22Rv1 (cell line): ENCODE measurements around the gene CEACAM1.
"Not testable (repeated sequence)": the region's sequence is repeated elsewhere in the genome, so short reads cannot be mapped to it uniquely, and the experiment has no call there.

Experiments
- H3K27ac ChIP-seq: fragments of 450-650 bp; 2 replicates; pipeline ENCODE4 v1.5.1; 2017
- ZFX ChIP-seq: fragments of 450-650 bp; IDR thresholded peaks from 2 replicates; pipeline ENCODE4 v1.6.1; 2017; ENCODE audit warnings: antibody characterized with exemption, borderline replicate concordance
- TF ChIP-seq, protein P1 (sequence below): fragments of 450-650 bp; IDR thresholded peaks from 2 replicates; pipeline ENCODE4 v1.5.1; 2017; ENCODE audit warnings: mild to moderate bottlenecking

Gene CEACAM1

DNA sequence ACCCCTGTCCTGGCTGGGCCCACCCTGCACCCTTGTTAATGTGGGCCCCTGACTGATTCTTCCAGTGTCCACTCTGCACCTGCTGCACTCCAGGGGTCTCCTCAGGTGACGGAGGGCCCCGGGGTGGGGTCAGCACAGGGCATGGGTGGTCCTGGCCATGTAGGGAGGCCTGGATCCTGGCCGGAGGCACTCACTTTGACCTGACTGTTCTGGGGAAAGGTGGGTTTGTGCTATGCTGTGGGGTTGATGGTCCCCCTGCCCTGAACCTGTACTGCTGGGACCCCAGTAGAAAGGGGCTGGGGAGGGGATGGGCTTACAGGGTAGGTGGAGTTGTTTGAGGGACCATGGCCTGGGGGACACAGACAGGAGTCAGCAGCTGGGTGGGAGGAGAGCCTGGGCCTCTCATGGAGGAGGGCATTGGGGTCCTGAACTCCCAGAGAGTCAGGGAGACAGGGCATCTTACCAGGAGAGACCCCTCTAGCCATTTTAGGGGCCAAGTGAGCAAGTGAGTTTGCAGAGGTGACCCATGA is 25.8 kb upstream of the CEACAM1 start:
- TF ChIP-seq ZFX, result no peak
- TF ChIP-seq, protein P1, sequence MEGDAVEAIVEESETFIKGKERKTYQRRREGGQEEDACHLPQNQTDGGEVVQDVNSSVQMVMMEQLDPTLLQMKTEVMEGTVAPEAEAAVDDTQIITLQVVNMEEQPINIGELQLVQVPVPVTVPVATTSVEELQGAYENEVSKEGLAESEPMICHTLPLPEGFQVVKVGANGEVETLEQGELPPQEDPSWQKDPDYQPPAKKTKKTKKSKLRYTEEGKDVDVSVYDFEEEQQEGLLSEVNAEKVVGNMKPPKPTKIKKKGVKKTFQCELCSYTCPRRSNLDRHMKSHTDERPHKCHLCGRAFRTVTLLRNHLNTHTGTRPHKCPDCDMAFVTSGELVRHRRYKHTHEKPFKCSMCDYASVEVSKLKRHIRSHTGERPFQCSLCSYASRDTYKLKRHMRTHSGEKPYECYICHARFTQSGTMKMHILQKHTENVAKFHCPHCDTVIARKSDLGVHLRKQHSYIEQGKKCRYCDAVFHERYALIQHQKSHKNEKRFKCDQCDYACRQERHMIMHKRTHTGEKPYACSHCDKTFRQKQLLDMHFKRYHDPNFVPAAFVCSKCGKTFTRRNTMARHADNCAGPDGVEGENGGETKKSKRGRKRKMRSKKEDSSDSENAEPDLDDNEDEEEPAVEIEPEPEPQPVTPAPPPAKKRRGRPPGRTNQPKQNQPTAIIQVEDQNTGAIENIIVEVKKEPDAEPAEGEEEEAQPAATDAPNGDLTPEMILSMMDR, result no peak

DNA sequence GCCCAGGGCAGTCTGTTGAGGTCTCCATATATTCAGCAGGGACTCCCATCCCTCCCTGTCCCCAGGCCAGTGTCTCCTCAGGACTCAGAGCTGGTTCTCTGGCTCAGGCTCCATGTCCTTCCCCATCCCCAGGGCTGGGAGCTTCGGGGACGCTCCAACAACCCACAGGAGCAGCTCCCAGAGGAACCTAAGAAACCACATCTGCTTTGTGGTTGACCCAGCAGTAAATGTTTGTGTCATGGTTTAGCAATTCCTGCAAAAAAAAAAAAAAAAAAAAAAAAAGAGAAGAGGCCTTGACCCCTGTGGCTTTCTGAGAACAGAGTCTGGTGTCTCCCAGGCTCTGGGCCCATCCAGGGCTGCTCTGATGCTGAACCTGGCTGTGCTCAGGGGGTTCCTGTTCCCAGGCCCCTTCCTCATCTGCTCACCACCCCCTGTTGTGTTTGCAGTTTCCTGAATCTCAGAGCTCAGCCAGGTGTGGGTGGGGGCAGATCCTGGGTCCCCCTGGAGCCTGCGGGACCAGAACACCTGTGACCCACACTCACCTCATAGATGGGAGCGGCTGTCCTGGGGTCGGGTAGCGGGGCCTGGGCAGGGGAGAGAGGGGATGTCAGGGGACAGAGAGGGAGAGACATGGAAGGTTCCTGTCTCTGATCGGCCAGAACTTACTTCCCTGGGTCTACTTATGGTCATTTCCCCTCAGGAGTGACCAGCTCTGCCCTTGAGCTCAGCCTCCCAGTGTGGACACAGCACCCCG is 25.2 kb upstream of the CEACAM1 start:
- no peak overlapping the region for H3K27ac ChIP-seq
- TF ChIP-seq, protein P1, result no peak
- no peak for TF ChIP-seq ZFX

More for the DNA sequence above, 25.8 kb upstream of the CEACAM1 start:
- H3K27ac ChIP-seq, result no peak overlapping the region

DNA sequence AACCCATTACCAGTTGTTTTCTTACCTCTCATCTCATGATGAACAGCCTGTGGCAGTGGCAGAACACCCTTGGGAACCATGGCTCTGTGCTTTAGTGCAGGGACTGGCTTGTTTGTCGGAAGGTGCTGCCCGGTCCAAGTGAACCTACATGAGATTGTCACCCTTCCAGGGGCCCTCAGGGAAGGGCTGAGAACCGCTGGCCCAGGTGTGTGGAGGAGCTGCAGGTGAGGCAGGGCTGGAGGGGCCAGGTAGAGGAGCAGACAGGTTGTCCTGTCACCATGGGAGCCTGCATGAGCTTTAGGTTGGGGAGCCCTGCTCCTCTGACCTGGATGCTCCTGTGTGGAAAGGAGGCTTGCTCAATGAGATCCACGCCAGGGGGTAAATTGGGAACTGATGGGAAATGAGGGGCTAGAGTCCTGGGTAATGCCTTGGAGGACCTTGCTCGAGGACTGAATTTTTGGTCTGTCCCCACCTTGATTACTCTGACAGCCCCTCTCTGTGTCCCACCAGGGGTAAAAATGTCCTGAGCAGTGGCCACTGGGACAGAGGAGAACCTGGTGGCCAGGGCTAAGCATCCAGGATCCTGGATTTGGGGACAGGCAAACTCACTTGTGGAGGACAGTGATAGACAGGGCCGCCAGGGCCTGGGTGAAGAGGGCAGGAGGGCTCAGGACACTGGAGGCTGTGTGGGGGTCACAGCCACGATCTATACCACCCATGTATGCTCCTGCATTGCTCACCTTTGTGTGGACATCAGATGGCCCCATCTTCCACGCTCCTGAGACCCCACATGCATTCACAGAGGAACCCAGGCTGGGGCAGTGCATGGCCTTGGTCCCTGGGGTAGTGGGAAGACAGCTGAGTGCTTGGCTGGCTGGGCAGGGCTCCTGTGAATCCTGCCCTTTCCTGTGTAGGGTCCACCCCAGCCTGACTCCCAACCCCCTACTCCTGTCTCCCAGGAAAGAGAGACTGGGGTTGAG is 24.1 kb upstream of the CEACAM1 start:
- no peak overlapping the region for H3K27ac ChIP-seq
- TF ChIP-seq, protein P1, result no peak
- TF ChIP-seq ZFX, result no peak

DNA sequence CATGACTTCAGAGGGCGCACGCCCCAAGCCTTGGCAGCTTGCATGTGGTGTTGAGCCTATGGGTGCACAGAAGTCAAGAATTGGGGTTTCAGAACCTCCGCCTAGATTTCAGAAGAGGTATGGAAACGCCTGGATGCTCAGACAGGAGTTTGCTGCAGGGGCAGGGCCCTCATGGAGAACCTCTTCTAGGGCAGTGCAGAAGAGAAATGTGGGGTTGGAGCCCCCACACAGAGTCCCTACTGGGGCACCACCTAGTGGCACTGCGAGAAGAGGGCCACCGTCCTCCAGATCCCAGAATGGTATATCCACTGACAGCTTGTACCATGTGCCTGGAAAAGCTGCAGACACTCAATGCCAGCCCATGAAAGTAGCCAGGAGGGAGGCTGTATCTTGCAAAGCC is 22.2 kb upstream of the CEACAM1 start:
- H3K27ac ChIP-seq, result not testable (repeated sequence)

DNA sequence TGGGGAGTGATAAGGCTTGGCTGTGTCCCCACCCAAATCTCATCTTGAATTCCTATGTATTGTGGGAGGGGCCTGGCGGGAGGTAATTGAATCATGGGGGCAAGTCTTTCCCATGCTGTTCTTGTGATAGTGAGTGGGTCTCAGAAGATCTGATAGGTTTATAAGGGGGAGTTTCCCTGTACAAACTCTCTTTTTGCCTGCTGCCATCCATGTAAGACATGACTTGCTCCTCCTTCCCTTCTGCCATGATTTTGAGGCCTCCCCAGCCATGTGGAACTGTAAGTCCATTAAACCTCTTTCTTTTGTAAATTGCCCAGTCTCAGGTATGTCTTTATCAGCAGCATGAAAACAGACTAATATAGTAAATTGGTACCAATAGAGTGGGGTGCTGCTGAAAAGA is 20.8 kb upstream of the CEACAM1 start:
- not testable (repeated sequence) for H3K27ac ChIP-seq

DNA sequence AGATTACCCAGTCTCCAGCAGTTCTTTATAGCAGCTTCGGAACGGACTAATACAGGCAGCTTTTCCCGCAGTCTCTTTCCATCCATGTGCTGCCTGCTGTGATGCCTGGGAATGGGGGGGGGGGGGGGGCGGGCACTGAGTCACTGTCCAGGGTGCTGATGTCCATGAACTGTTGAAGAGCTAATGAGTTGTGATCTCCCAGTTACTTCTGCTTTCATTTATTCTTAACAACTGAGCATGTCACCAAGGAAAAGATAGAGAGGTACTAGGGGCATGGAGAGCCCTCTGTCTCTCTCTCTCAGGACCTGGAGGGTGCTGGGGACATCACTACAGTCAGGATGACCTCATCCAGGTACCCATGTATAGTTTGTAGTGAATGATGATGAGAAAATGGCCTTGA is 20.3 kb upstream of the CEACAM1 start:
- no peak overlapping the region for H3K27ac ChIP-seq
- TF ChIP-seq, protein P1, result no peak
- TF ChIP-seq ZFX, result no peak

DNA sequence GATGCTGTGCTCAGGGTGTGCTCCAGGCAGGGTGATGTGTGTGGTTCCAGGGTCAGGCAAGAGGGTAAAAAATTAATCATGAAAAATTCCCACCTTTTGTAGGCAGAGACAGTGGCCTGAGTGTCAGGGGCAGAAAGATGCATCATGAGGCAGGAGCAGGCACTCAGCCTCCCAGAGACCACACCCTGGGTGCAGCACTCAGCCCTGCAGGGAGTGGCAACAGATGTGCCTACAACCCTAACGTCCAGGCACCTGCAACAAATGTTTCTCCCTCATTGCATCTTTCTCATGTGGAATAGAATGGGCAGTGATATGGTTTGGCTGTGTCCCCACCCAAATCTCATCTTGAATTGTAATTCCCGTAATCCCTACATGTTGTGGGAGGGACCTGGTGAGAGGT is 19.6 kb upstream of the CEACAM1 start:
- H3K27ac ChIP-seq, result no peak overlapping the region
- no peak for TF ChIP-seq ZFX
- TF ChIP-seq, protein P1, result no peak

DNA sequence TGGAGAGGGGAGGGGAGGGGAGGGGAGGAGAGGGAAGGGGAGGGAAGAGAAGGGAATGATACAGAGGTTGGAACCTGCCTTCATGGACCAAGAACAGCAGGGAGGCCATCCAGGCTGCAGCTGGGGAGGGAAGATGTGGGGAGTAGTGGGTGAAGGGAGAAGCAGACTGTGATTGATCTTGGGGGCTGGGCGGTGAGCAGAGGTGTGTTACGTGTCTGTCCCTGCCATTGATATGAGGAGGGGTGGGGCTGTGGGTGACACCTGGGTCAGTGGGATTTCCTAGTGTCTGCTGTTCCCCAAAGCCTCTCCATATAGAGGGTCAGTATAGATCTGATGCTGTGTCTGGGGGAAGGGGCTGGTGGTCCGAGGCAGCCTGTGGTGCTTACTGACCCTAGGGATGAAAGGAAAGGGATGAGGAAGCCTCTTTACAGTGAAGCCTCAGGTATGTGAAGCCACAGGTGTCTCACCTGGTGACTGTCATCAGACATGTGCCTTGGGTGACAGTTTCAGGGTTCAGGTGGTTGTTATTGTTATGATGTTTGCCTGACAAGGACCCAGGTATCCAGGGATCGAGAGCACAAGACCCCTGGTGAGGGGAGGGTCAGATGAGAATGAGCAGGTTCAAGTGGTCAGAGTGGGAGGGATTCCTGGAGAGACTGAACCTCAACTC is 18.7 kb upstream of the CEACAM1 start:
- TF ChIP-seq ZFX, result no peak
- H3K27ac ChIP-seq, result no peak overlapping the region
